OCI-M2 (cell line): ENCODE measurements around the gene GALNS.
"Not testable (repeated sequence)": the region's sequence is repeated elsewhere in the genome, so short reads cannot be mapped to it uniquely, and the experiment has no call there.

Experiments used
- DNase-seq: peaks from one replicate; lab custom pipeline; 2025; ENCODE audit not compliant: unreplicated experiment; lab: John Stamatoyannopoulos, UW

GALNS gene

GRCh38 chr16:88889702-88890352 lies 33.1 kb upstream of the GALNS start:
- DNase-seq: not testable (repeated sequence)

DNA sequence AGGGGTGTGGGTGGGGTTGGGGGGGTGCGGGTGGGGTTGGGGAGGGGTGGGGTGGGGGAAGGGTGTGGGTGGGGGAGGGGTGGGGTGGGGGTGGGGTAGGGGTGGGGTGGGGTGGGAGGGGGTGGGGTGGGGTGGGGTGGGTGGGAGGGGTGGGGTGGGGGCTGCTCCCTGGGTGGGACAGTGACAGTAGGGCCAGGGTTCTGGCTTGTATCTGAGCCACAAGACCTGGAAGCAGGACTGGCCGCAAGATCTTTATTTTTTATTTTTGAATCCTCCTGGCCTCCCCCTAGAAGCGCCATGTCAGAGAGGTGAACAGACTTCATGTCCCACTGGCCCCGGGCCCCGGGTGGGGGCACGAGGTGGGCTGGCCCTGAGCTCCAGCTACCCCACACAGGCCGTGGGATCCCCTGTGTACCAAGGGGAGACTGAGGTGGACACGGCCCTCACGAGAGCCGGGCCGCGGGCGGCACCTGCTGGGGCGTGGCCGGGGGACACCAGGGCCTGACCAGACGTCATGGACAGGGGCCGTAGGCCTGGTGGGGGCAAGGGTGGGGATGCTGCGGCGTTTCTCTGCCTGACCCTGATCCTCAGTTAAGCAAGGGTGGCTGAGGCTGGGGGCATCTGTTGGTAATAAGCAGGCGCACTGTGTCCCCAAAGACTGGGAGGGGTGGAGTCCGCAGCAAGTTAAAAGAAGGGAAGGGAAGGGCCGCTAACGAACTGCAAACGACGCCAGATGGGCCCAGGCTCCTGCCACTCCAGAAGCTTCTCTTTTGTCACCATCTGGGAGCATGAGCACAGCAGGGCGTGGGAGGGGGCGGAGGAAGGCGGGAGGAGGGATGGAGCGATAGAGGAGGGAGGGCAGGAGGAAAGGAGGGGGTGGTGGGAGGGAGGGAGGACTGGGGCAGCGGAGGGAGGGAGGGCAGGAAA lies 32.0 kb upstream of the GALNS start:
- DNase-seq: no peak

DNA sequence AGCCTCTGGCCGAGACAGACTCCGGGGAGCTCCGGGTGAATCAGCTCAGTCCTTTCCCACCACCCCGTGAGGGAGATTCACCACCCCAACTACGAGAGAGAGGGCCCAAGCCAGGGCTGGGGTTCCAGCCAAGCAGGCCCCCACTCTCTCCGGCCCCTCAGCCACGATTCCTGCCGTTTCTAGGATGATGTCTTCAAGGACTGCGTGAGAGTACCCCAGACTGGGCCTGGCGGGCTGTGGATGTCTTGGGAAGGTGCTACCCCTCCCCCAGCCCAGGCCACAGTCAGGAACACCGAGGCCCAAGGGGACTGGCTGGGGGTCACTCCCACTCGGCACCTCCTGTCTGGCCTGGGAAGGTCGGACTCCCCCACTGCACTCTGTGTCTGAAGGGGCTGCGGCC lies 31.3 kb upstream of the GALNS start:
- no peak for DNase-seq

- DNase-seq: no peak
Measured at GRCh38 chr16:88886845-88887521, 30.2 kb upstream of the GALNS start.

DNA sequence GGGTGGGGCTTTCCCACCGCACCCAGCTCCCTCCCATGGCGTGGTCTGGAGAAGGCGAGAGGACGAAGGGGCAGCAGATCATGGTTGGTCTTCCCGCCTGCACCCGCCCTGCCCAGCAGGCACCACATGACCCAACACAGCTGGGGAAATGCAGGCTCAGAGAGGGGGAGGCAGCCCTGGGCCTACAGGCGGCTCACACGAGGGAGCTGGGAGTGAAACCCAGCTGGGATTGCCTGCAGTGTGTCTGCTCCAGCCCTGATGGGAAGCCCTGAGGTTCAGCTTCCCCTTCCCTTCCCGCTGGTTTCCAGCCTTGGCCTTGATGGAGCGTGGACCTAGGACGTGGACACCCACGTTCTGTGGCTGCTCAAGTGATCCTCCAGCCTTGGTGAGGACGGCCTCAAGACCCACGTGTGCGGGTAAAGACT lies 29.7 kb upstream of the GALNS start:
- DNase-seq: no peak

- no peak for DNase-seq
Measured at GRCh38 chr16:88885693-88886280, 29.0 kb upstream of the GALNS start.

DNA sequence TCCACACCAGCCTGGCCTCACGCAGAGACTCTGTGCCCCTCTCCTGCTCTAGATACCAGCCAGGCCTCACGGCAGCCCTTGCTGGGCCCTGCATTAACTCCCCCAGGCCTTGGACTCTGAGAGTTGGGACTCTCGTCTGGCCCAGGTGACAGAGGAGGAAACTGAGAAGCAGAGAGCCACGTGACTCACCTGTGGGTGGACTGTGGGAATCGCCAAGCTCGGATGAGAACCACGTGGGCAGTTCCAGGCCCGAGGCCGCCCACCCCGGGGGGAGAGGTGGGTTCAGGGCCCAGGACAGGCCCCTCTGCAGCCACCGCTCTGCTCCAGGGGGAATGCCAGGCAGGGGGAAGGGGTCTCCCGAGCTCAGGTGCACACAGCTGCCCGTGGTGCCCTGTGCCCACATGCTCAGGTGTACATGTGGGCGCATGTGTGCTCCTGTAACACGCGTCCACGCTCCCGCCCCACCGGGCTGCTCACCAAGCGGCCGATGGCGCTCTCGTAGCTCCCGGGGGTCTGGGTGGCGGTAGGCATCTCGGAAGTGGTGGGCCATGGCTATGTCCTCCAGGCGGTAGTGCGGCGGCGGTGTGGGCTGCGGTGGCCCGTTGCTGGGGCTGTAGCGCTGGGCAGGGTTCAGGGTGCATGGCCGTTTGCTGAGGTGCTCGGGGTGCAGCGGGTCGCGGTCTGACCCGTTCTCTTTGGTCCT lies 28.0 kb upstream of the GALNS start:
- DNase-seq: no peak

- DNase-seq: no peak
Measured at GRCh38 chr16:88883946-88884345, 27.2 kb upstream of the GALNS start.

DNA sequence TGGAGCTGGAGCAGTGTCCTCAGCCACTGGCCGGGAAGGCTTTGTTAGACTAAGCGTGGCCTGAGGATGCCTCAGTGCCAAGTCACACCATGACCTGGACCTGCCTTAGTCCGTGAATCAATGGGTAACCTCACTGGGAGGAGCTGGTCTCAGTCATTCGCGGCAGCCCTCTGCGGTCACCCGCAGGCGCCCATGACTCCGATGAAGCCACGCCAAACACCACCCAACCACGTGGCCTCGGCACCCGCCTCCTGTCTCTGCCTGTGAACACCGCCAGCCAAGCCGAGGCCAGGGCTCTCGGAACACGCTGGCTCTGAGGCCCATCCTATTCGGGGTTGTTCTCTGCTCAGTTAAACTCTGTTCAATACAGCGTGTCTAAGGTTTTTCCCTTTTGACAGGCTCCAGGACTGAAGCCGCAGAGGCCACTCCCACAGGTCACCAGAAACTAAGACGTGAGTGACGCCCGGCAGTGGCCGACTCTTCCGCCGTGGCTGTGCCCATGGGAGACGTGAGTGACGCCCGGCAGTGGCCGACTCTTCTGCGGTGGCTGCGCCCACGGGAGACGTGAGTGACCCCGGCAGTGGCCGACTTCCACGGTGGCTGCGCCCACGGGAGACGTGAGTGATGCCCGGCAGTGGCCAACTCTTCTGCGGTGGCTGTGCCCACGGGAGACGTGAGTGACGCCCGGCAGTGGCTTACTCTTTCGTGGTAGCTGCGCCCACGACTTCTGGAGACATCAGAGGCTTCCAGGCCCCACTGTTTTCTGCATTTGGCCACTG lies 26.6 kb upstream of the GALNS start:
- no peak for DNase-seq

GRCh38 chr16:88882358-88883030 lies 25.7 kb upstream of the GALNS start:
- no peak for DNase-seq

DNA sequence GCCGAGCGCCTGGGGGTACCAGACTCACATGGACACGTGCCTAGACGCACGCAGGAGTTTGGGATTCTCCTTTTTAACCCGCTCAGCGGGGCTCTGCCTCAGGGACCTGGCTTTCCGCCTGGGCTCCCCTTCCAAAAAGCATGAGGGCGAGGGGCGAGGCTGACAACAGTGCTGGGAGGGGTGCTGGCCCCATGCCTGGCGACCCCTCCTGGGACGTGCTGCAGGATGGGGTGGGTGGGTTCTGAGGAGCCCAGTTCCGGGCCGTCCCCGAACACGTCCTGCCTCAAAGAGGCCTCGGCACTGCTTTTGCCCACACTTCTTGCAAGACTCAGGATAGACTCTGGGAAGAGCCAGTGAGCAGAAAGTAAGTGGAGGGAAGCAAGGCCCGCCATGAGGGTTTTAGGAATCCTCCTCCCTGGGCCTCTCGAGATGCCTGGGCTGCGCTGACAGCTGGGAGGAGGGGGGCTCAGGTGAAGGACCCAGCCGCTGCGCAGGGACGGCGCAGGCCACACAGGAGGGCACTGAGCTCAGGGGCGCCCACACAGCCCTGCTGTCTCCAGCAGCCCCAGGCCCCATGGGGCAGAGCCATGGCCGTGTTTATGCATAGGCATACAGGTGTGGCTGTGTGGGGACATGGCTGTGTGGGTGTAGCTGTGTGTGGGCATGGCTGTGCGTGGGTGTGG lies 25.1 kb upstream of the GALNS start:
- no peak for DNase-seq

DNA sequence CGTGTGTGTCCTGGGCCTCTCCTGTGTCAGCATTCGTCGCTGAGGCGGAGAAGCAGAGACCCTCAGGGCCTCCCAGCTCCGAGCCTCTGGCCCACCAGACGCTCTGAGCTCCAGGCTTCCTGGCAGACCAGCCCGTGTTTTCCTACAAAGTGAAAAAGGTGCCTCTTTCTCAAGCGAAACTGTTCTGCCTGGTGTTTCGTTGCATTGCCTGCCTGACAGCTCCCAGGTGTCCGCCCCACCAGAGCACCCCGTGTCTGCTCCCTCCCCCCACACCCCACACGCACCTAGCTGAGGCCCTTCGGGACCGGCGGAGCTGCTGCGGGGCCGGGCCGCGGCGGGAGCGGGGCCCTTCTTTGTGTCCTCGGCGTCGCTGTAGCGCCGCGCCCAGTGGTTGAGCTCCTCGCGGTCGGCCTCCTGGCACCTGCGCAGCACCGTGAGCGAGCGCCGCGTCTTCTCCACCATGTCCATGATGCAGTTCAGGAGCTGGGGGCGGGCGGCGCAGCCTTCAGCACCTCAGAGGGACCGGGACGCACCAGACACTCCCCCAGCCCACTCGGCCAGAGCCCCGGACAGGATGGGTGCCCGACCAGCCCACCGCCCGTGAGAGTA lies 24.4 kb upstream of the GALNS start:
- no peak for DNase-seq

DNA sequence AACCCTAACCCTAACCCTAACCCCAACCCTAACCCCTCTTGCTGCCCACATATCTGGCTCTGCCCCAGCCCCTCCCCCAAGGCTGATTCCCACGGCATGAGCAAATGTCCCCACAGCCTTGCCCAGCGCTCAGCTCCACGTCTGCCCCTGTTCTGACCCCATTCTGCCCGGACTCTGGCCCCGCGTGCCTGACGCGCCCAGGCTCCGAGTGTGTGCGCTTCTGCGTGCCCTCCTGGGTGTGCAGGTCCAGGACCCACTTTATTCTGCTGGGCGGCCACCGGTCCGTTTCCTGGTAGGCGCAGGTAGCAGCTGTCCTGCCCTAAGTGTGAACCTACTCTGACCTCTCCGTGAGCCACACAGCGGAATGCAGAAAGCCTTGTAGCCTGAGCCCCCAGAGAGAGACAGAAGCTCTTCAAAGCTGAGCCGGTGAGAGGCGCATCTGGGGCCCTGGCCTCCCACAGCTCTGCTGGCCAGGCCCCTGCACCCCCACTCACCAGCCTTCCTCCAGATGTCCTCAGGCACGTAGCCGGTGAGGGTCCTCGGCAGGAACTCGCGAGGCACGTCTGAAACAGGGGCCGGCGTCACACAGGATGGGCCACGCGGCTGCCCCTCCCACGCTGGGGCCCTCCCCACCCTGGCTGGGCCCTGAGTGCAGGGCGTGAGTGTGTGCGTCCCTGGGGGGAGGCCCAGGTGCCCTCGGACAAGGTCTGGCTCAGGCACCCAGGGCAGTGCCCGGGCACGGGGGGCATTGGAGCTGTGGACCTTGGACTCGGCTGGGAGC lies 23.7 kb upstream of the GALNS start:
- no peak for DNase-seq

DNA sequence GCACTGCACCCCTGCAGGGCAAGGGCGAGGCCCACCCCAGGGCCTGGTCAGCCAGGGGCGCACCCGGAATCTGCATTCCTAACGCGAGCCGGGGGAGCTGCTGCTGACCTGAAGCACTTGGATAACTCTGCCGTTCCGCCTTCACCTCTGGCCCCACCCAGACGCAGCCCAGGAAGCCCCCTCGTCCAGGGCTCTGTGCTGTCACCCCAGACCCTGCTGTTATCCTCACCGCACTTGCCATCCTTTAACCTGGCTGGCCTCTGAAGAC lies 23.0 kb upstream of the GALNS start:
- no peak for DNase-seq

DNA sequence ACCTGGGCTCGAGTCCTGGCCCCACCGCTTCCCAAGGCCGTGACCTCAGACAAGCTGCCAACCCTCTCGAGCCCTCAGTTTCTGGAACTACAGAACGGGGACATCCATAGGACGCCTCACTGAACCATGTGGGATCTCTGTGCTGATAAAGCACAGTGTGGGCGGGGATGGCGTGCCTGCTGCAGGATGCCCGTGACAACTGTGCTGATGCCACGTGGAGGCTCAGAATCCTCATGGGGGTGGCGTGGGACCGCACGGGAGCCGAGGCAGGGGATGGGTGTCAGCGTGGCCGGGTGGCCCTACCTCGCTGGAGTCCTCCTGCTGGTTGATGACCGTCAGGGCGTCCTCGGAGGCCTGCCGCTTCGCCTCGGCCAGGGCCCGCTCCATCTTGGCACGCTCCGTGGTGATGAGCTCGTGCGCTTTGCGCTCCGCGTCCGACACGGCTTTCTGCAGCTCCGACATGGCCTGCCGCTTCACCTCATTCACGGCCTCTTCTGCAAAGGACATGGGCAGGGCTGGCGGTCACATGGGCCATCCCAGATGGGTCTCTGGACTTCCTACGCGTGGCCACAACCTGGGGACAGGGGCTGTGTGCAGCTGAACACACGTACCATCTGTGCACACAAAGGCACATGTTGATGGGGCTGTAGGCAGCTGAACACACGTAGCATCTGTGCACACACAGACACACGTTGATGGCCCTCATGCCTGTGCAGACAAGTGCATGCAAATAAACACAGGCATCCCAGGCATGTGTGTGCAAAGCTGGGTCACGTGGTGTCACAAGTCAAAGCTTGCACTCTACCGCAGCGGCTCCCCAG lies 22.4 kb upstream of the GALNS start:
- no peak for DNase-seq

- no peak for DNase-seq
Measured at GRCh38 chr16:88878356-88878755, 21.6 kb upstream of the GALNS start.
